H1 (cell line): ENCODE data around the gene TMED5. TPM values are rescaled to one million over a fixed set of nuclear protein-coding genes. Genes with fewer than 3 reads are reported as not detected.

ENCODE experiments used
- SIX5 ChIP-seq: IDR thresholded peaks from 2 replicates; pipeline ENCODE4 v1.6.1; 2011; ENCODE audit warnings: mild to moderate bottlenecking, low read depth, low read length
- polyA plus RNA-seq, 7 experiments: library from polyadenylated mRNA; depleted of rRNA in 3 of 7; stranded (reverse) in 5 of 7; unstranded in 2 of 7; fragments of >200 nt in 5 of 7; fragments of 200-250 nt in 2 of 7; gene quantifications; 1 replicate in 5 of 7; 2 replicates in 1 of 7; 4 replicates in 1 of 7; pipeline versions ENCODE4 v1.2.1 to v1.2.3, GENCODE V29; 2011 to 2013; ENCODE audit warnings: missing spikeins in 2 of 7, mixed read lengths in 2 of 7
- total RNA-seq: library from RNA; stranded (reverse); fragmentation: NEBNext Ultra II Directional; extraction: Animal tissue kit (Norgen Biotek cat#: 25700); gene quantifications from 2 replicates; pipeline ENCODE4 v1.2.1, GENCODE V29; 2021
- TF ChIP-seq, protein P1 (sequence below): IDR thresholded peaks from 2 replicates; pipeline ENCODE4 v1.6.1; 2012; ENCODE audit warnings: low read length, inconsistent platforms

Gene TMED5
- total and polyA plus RNA-seq, 2 of the 8 experiments (the other 6 are each of a cell fraction or from before 2014, with no cell fraction given) = 14.8 to 32.8 TPM

DNA sequence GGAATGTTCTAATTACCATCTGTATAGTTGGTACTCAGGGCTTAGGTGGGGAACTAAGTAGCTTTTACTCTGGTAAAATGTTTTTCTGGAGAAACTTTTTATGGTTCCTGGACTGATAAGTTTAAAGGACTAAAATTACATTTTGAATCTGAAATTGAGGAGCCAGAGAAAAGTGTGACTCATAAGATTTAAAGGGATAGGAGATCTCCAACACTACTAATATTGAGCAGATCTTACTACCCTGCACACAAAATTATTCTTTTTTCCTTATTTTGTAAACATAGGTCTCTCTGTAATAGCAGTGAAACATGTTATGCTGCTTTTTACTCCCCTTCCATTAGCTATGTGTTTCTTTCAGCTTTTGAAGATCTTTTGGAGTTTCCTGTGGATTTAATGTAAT, 68.7 kb downstream of the TMED5 start (continued):
- TF ChIP-seq, protein P1, sequence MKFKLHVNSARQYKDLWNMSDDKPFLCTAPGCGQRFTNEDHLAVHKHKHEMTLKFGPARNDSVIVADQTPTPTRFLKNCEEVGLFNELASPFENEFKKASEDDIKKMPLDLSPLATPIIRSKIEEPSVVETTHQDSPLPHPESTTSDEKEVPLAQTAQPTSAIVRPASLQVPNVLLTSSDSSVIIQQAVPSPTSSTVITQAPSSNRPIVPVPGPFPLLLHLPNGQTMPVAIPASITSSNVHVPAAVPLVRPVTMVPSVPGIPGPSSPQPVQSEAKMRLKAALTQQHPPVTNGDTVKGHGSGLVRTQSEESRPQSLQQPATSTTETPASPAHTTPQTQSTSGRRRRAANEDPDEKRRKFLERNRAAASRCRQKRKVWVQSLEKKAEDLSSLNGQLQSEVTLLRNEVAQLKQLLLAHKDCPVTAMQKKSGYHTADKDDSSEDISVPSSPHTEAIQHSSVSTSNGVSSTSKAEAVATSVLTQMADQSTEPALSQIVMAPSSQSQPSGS = no peak
- no peak for TF ChIP-seq SIX5
